ENCODE results near the gene BSN.

BSN gene

GRCh38 chr3:49616491-49616941 lies 62.2 kb downstream of the BSN start:
- H3K36me3 ChIP-seq (replicated peaks; ENCODE audit: low read depth, low read length), result no peaks in the 10 kb centered on the region
- TF ChIP-seq CTCF (IDR thresholded peaks at IDR 0.05; ENCODE audit: low read depth, low read length) (no peak), EZH2phosphoT487 (IDR thresholded peaks at IDR 0.05; ENCODE audit: low read depth) (no peak)
- no peak overlapping the region for H3K4me3 ChIP-seq (ENCODE audit: low read length)
- H3K4me2 ChIP-seq (ENCODE audit: low read length), result no peak overlapping the region
- H3K4me1 ChIP-seq (ENCODE audit: low read length), result no peaks in the 10 kb centered on the region
- H4K20me1 ChIP-seq (ENCODE audit: insufficient read depth, low read length), result no peaks in the 10 kb centered on the region
- H3K9me3 ChIP-seq (ENCODE audit: insufficient read depth, low read length), result no peaks in the 10 kb centered on the region
- 0 out of 2 replicates have a peak, but pooled peaks cover 11% of the 10 kb centered on the region for H3K27me3 ChIP-seq (ENCODE audit: low read depth, low read length)
- H3K9ac ChIP-seq (ENCODE audit: low read length), result no peak overlapping the region
- H3K27ac ChIP-seq (ENCODE audit: low read length), result no peak overlapping the region
- H3K79me2 ChIP-seq (ENCODE audit: low read length), result no peaks in the 10 kb centered on the region
- no peak overlapping the region for H2AFZ ChIP-seq (ENCODE audit: low read depth, low read length)

- Histone ChIP-seq H3K4me2 (ENCODE audit: low read length) (no peak overlapping the region), H2AFZ (ENCODE audit: low read depth, low read length) (no peak overlapping the region), H3K27ac (ENCODE audit: low read length) (no peak overlapping the region)
These were observed 63.2 kb downstream of the BSN start for GRCh38 chr3:49617390-49618013.

GRCh38 chr3:49618412-49618811 lies 64.1 kb downstream of the BSN start:
- TF ChIP-seq CTCF (IDR thresholded peaks at IDR 0.05; ENCODE audit: low read depth, low read length) (no peak), EZH2phosphoT487 (IDR thresholded peaks at IDR 0.05; ENCODE audit: low read depth) (no peak)
- Histone ChIP-seq H3K9me3 (ENCODE audit: insufficient read depth, low read length) (no peaks in the 10 kb centered on the region), H3K4me3 (ENCODE audit: low read length) (no peak overlapping the region), H3K4me1 (ENCODE audit: low read length) (no peaks in the 10 kb centered on the region), H3K27ac (ENCODE audit: low read length) (no peak overlapping the region), H3K9ac (ENCODE audit: low read length) (no peak overlapping the region), H2AFZ (ENCODE audit: low read depth, low read length) (no peak overlapping the region), H4K20me1 (ENCODE audit: insufficient read depth, low read length) (no peaks in the 10 kb centered on the region), H3K27me3 (ENCODE audit: low read depth, low read length) (peaks cover 17% of the 10 kb centered on the region; the same call in 1 of the 2 replicates), H3K4me2 (ENCODE audit: low read length) (no peak overlapping the region), H3K36me3 (replicated peaks; ENCODE audit: low read depth, low read length) (no peaks in the 10 kb centered on the region), H3K79me2 (ENCODE audit: low read length) (no peaks in the 10 kb centered on the region)

More at GRCh38 chr3:49617390-49618013, 63.2 kb downstream of the BSN start:
- Histone ChIP-seq H3K27me3 (ENCODE audit: low read depth, low read length) (peaks cover 17% of the 10 kb centered on the region; the same call in 1 of the 2 replicates), H3K9me3 (ENCODE audit: insufficient read depth, low read length) (no peaks in the 10 kb centered on the region), H3K79me2 (ENCODE audit: low read length) (no peaks in the 10 kb centered on the region), H3K36me3 (replicated peaks; ENCODE audit: low read depth, low read length) (no peaks in the 10 kb centered on the region), H4K20me1 (ENCODE audit: insufficient read depth, low read length) (no peaks in the 10 kb centered on the region), H3K4me1 (ENCODE audit: low read length) (no peaks in the 10 kb centered on the region), H3K4me3 (ENCODE audit: low read length) (no peak overlapping the region), H3K9ac (ENCODE audit: low read length) (no peak overlapping the region)
- TF ChIP-seq EZH2phosphoT487 (IDR thresholded peaks at IDR 0.05; ENCODE audit: low read depth), result no peak
- TF ChIP-seq CTCF (IDR thresholded peaks at IDR 0.05; ENCODE audit: low read depth, low read length), result no peak

DNA sequence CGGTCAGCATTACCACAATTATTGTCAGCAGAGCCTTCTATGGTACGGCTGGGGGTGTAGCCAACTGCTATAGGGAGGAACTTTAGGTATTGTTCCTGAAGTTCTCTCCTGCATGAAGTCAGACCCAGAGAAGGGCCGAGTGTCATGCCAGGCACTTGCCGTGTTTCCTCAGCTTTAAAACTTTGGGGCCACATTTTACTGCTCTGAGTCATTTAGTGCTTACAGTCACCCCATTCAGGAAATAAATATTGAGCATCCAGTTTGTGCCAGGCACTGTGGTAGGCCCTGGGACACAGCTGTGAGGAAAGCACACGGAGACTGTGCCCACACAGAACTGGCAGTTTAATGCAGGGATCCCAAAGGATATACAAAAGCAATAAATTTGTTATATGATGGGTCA lies 65.4 kb downstream of the BSN start:
- H3K27me3 ChIP-seq (ENCODE audit: low read depth, low read length), result peaks cover 17% of the 10 kb centered on the region; the same call in 1 of the 2 replicates
- H2AFZ ChIP-seq (ENCODE audit: low read depth, low read length), result no peak overlapping the region
- TF ChIP-seq EZH2phosphoT487 (IDR thresholded peaks at IDR 0.05; ENCODE audit: low read depth) (no peak), CTCF (IDR thresholded peaks at IDR 0.05; ENCODE audit: low read depth, low read length) (no peak)
- H3K4me2 ChIP-seq (ENCODE audit: low read length), result no peak overlapping the region
- no peaks in the 10 kb centered on the region for H3K36me3 ChIP-seq (replicated peaks; ENCODE audit: low read depth, low read length)
- H4K20me1 ChIP-seq (ENCODE audit: insufficient read depth, low read length), result no peaks in the 10 kb centered on the region
- H3K9ac ChIP-seq (ENCODE audit: low read length), result no peak overlapping the region
- H3K27ac ChIP-seq (ENCODE audit: low read length), result no peak overlapping the region
- no peaks in the 10 kb centered on the region for H3K4me1 ChIP-seq (ENCODE audit: low read length)
- no peaks in the 10 kb centered on the region for H3K9me3 ChIP-seq (ENCODE audit: insufficient read depth, low read length)
- no peaks in the 10 kb centered on the region for H3K79me2 ChIP-seq (ENCODE audit: low read length)
- no peak overlapping the region for H3K4me3 ChIP-seq (ENCODE audit: low read length)

Data from OCI-LY3 (cell line).